ENCODE results near the gene AFDN. TPM values are rescaled to one million over a fixed set of nuclear protein-coding genes. Genes with fewer than 3 reads are reported as not detected.
"Not testable (repeated sequence)": the region's sequence is repeated elsewhere in the genome, so short reads cannot be mapped to it uniquely, and the experiment has no call there.

The AFDN gene
- total RNA-seq, 2 donors from 2014 or later: 13.5 to 15.4 TPM

GRCh38 chr6:167997642-167998041 lies 170.9 kb downstream of the AFDN start, which contains the start of gene KIF25:
Gene KIF25 (plus strand): TSS chr6:167997671. CDS start chr6:168029586, 31,915 bp downstream.
- DNase-seq (ENCODE audit: low spot score in 2 of 2) (no peak), ATAC-seq (no peak)
- peaks cover 0 to 4% of the 10 kb centered on the region in 2 donors for H3K9me3 Mint-ChIP-seq
- H3K36me3 Mint-ChIP-seq: no peaks in the 10 kb centered on the region
- peak within 1 kb of the TSS in 1 of 2 donors; percentile 37 for H3K27ac Mint-ChIP-seq

DNA sequence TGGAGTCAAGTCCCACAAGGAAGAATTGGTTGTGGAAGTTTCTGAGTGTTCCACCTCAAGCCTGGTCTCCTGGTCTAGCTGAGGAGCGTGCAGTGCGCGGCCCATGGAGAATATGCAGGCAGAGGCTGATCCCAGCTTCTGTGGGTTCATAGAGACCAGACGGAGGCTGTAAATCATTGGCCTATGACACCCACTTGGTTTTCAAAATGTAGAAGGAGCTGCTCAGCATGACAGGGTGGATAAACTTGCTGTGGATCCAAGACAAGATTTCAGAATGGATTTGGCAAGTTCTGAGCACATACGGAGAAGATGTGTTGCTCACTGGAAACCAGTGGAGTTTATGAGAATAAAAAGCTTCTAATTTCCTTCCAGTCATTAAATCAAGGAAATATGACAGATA lies 171.5 kb downstream of the AFDN start:
- Mint-ChIP-seq H3K27ac (no peak overlapping the region), H3K9me3 (peaks cover 0 to 4% of the 10 kb centered on the region in 2 donors), H3K36me3 (no peaks in the 10 kb centered on the region)
- DNase-seq (ENCODE audit: low spot score in 2 of 2) (no peak), ATAC-seq (no peak)

DNA sequence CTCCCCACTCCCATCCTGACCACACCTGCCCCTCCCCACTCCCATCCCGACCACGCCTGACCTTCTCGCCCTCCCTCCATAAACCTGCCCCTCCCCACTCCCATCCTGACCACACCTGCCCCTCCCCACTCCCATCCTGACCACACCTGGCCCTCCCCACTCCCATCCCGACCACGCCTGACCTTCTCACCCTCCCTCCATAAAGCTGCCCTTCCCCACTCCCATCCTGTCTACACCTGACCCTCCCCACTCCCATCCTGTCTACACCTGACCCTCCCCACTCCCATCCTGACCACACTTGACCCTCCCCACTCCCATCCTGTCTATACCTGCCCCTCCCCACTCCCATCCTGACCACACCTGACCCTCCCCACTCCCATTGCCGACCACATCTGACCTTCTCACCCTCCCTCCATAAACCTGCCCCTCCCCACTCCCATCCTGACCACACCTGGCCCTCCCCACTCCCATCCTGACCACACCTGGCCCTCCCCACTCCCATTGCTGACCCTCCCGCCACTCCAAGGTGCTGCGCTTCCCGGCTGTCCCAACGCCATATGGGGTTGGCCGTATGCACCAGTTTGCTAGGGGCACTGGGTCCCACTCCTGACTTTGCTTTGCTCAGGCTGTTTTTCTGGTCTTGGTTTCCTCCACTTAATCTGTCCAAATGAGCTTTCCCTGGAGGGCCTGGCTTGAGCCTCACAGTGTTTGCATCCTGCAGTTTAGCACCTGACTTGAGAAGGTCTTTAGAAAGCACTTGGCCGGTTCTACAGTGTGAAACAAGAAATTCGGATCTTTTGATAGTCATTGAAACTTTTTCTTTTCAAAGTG lies 173.7 kb downstream of the AFDN start:
- Mint-ChIP-seq H3K27ac (no peak overlapping the region), H3K36me3 (no peaks in the 10 kb centered on the region), H3K9me3 (peaks cover 0 to 4% of the 10 kb centered on the region in 2 donors)
- no peak for DNase-seq (ENCODE audit: low spot score in 2 of 2)
- no peak for ATAC-seq

DNA sequence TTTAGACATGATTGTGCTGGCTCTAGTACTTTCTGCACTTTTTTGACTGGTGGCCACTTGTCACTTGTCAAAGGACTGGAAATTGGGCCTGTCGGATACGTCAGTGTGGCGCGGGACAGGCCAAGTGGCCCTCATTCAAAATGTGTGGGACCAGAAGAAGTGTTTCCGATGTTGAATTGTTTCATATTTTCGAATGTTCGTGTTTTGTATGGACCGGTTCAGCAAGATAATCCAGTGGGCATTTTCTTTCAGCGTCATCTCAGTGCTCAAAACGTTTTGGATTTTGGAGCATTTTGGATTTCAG lies 174.3 kb downstream of the AFDN start:
- peaks cover 0 to 4% of the 10 kb centered on the region in 2 donors for H3K9me3 Mint-ChIP-seq
- ATAC-seq (no peak), DNase-seq (ENCODE audit: low spot score in 2 of 2) (no peak)
- H3K36me3 Mint-ChIP-seq: no peaks in the 10 kb centered on the region
- H3K27ac Mint-ChIP-seq: no peak overlapping the region

- H3K36me3 Mint-ChIP-seq; H3K9me3 Mint-ChIP-seq; DNase-seq (ENCODE audit: low spot score in 2 of 2); H3K27ac Mint-ChIP-seq; ATAC-seq: not testable (repeated sequence)
Measured at GRCh38 chr6:168001514-168001913, 174.8 kb downstream of the AFDN start.

- Mint-ChIP-seq H3K27ac (no peak overlapping the region), H3K9me3 (peaks cover 0 to 1% of the 10 kb centered on the region in 2 donors), H3K36me3 (no peaks in the 10 kb centered on the region)
- no peak for ATAC-seq
- DNase-seq (ENCODE audit: low spot score in 2 of 2): no peak
Measured at GRCh38 chr6:168002804-168003203, 176.1 kb downstream of the AFDN start.

DNA sequence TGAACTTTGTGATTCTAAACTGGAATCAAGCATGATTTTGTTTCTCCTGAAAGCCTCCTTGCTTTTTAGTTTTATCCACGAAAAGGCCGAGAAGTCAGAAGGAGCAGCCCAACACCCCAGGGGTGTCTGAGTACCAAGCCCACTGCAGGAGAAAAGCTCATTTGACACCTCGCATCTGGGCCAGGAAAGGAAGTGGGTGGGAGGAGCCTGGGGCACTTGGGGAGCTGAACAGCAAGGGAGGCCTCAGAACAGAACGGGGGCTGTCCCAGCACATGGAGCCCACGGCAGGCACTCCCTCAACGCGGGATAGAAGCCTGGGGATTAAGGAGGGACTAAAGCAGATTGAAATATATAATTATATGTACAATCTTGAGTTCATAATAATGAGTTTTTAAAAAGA lies 177.3 kb downstream of the AFDN start:
- Mint-ChIP-seq H3K27ac (no peak overlapping the region), H3K36me3 (no peaks in the 10 kb centered on the region), H3K9me3 (no peaks in the 10 kb centered on the region)
- no peak for ATAC-seq
- DNase-seq (ENCODE audit: low spot score in 2 of 2): no peak

DNA sequence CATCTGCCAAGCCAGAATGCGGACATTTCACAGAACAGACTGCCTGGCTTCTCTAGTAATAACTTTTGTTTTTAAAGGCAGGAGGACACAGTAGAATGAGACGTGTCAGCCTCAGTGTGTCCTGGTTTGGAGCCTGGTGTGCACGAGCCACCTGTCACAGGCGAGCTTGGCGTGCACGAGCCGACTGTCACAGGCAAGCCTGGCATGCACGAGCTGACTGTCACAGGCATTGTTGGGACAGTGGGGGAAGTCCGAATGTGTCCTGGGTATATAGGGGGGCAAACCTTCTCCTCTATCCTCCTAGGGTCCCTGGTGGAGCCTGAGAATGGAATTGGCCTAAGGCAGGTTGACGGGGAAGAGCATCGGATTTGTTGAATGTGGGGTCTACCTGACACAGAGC lies 178.2 kb downstream of the AFDN start:
- H3K9me3 Mint-ChIP-seq: peaks cover 0 to 4% of the 10 kb centered on the region in 2 donors
- no peaks in the 10 kb centered on the region for H3K36me3 Mint-ChIP-seq
- no peak for DNase-seq (ENCODE audit: low spot score in 2 of 2)
- ATAC-seq: no peak
- H3K27ac Mint-ChIP-seq: no peak overlapping the region

DNA sequence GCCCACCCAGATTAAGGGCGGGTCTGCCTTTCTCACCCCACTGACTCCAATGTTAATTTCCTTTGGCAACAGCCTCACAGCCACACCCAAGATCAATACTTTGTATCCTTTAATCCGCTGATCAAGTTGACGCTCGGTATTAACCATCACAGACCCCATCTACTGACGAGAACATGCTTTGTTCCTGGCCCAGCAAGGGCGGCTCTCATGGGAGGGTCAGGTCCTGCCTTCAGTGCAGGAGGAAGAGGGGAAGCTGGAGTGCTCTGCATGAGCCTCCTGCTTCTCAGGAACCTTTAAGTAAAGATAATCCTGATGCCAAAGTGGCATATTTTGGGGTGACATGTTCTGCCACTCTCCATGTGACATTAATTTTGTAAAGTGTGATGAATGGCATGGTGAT lies 179.1 kb downstream of the AFDN start:
- DNase-seq (ENCODE audit: low spot score in 2 of 2): no peak
- H3K36me3 Mint-ChIP-seq: peaks cover under 1 to 3% of the 10 kb centered on the region in 2 donors

GRCh38 chr6:168007592-168008338 lies 181.1 kb downstream of the AFDN start:
- no peak for DNase-seq (ENCODE audit: low spot score in 2 of 2)
- no peak overlapping the region for H3K27ac Mint-ChIP-seq
- H3K9me3 Mint-ChIP-seq: peaks cover 19 to 27% of the 10 kb centered on the region in 2 donors
- peak in 1 of 2 donors; percentile 49 for ATAC-seq
- peaks cover 20% of the 10 kb centered on the region in 2 donors for H3K36me3 Mint-ChIP-seq

More for the DNA sequence above, 179.1 kb downstream of the AFDN start:
- no peak for ATAC-seq
- Mint-ChIP-seq H3K9me3 (peaks cover 6 to 13% of the 10 kb centered on the region in 2 donors), H3K27ac (no peak overlapping the region)

GRCh38 chr6:168009331-168009730 lies 182.6 kb downstream of the AFDN start:
- ATAC-seq (no peak), DNase-seq (ENCODE audit: low spot score in 2 of 2) (no peak)
- Mint-ChIP-seq H3K9me3 (peaks cover 19 to 31% of the 10 kb centered on the region in 2 donors), H3K36me3 (peaks cover 20 to 23% of the 10 kb centered on the region in 2 donors), H3K27ac (no peak overlapping the region)

- ATAC-seq: no peak
- Mint-ChIP-seq H3K9me3 (peaks cover 19 to 31% of the 10 kb centered on the region in 2 donors), H3K36me3 (peaks cover 20 to 23% of the 10 kb centered on the region in 2 donors), H3K27ac (no peak overlapping the region)
- DNase-seq (ENCODE audit: low spot score in 2 of 2): no peak
Measured at GRCh38 chr6:168011291-168011690, 184.6 kb downstream of the AFDN start.

DNA sequence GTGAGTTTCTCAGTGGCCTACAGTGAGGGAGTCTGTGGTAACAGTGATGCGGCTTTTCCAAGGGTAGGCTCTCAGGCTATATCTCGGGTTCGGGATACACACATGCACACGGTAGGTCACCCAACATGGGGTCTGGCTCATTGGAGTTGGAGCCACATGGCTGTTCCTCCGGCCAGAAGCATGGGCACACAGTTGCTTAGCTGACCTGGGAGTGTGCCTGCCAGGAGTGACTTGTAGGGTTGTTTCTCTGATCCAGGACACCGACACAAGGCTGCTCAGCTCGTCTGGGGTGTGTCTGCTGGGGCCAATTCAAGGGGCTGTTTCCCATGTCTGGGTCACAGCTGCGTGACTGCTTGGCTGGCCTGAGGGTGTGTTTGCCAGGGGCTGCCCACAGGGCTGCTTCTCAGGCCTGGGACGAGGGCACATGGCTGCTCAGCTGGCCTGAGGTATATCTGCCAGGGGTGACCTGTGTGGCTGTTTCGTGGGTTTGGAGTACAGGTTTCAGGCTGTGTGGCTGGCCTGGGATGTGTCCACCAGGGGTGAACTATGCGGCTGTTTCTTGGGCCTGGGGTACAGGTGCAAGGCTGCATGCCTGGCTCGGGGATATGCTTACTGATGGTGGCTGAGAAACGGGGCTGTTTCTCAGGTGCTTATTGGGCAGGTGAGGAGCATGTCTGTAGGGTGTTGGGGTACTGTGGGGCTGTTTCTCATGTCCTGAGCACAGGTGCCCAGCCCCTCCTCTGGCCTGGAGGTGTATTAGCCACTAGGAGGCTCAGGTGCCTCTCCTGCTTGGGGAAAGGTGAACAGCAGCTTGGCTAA lies 185.9 kb downstream of the AFDN start:
- DNase-seq (ENCODE audit: low spot score in 2 of 2) (no peak), ATAC-seq (no peak)
- Mint-ChIP-seq H3K27ac (no peak overlapping the region), H3K9me3 (peaks cover 19 to 31% of the 10 kb centered on the region in 2 donors), H3K36me3 (peaks cover 20 to 23% of the 10 kb centered on the region in 2 donors)

DNA sequence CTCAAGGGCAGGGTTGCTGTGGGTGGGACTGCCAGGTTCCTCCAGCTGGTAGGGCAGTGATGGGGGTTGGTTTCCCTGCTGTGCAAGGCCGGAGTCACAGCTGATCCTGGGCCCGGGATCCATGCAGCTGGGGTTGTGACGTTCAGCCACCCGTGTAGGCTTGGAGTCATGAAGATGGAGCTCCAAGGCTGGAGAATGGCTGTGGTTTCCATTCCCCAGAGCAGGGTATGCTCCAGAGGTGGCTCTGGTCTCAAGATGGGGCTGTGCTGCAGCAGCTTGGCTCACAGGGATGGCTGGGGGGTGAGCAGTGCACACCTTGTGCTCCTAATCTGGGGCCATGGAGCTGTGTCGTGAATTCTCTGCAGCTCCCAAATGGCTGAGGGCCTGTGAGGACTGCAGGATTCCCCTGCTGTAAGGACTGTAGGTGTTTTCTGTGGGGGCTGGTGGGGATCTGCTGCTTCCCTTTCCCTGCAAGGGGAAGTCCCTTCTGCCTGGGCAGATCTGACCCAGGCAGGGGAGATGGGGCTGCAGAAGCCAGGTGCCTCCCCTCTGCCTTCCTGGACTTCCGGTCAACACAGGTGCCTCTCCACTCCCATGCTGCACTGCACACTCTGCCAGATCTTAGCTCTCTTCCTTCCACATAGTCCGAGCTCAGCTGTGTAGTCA lies 186.7 kb downstream of the AFDN start:
- no peak for DNase-seq (ENCODE audit: low spot score in 2 of 2)
- Mint-ChIP-seq H3K27ac (no peak overlapping the region), H3K36me3 (peaks cover 20 to 23% of the 10 kb centered on the region in 2 donors), H3K9me3 (peaks cover 19 to 31% of the 10 kb centered on the region in 2 donors)
- ATAC-seq: no peak

DNA sequence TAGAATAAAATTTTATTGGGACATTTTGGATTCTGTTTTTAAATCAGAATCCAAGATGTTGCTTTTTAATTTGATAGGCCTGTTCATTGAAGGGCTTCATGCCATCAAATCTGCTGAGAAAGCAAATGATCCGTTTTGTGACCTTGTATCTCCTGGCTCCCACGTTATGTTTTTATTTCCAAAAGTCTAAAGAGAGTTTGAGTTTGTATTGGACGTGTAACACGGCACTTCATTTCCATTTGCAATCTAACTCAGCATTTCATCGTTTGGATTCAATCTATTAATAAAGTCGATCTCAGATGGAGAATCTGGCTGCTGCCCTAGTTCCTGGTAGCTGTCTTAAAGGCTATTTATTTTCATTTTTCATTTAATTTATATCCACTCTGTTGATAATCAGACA lies 187.7 kb downstream of the AFDN start:
- ATAC-seq: no peak
- Mint-ChIP-seq H3K36me3 (peaks cover 20 to 29% of the 10 kb centered on the region in 2 donors), H3K9me3 (peaks cover 25 to 36% of the 10 kb centered on the region in 2 donors), H3K27ac (no peak overlapping the region)
- no peak for DNase-seq (ENCODE audit: low spot score in 2 of 2)

GRCh38 chr6:168015009-168015408 lies 188.3 kb downstream of the AFDN start:
- H3K27ac Mint-ChIP-seq: no peak overlapping the region
- peaks cover 26 to 32% of the 10 kb centered on the region in 2 donors for H3K9me3 Mint-ChIP-seq
- no peak for DNase-seq (ENCODE audit: low spot score in 2 of 2)
- peaks cover 20 to 30% of the 10 kb centered on the region in 2 donors for H3K36me3 Mint-ChIP-seq
- no peak for ATAC-seq

Measured in activated naive CD4-positive, alpha-beta T cell treated with anti-CD3 and anti-CD28 coated beads, Interleukin-2, amount 50 U/mL, for 72 hours (primary cell).